HEK293T (cell line): ENCODE data around the gene ZIM2.

Experiments used
- ARNT ChIP-seq: fragments of 450-650 bp; IDR thresholded peaks from 2 replicates; pipeline ENCODE4 v1.6.1; 2017; ENCODE audit warnings: mild to moderate bottlenecking
- BHLHE40 ChIP-seq: fragments of 450-650 bp; IDR thresholded peaks from 2 replicates; pipeline ENCODE4 v1.6.1; 2016; ENCODE audit warnings: mild to moderate bottlenecking, moderate library complexity, borderline replicate concordance
- FOXA1 ChIP-seq: fragments of 450-650 bp; IDR thresholded peaks from 2 replicates; pipeline ENCODE4 v1.6.1; 2016; ENCODE audit warnings: mild to moderate bottlenecking
- FOXK2 ChIP-seq: fragments of 450-650 bp; IDR thresholded peaks from 2 replicates; pipeline ENCODE4 v1.6.1; 2016; ENCODE audit warnings: mild to moderate bottlenecking
- L3MBTL2 ChIP-seq: fragments of 450-650 bp; conservative IDR thresholded peaks from 2 replicates; pipeline ENCODE4 v1.6.1; 2016; ENCODE audit warnings: mild to moderate bottlenecking
- LEF1 ChIP-seq: fragments of 450-650 bp; IDR thresholded peaks from 2 replicates; pipeline ENCODE4 v1.6.1; 2017; ENCODE audit warnings: mild to moderate bottlenecking, borderline replicate concordance
- SP1 ChIP-seq: fragments of 450-650 bp; IDR thresholded peaks from 2 replicates; pipeline ENCODE4 v1.6.1; 2017
- SUZ12 ChIP-seq: fragments of 450-650 bp; IDR thresholded peaks from 2 replicates; pipeline ENCODE4 v1.6.1; 2016; ENCODE audit warnings: mild to moderate bottlenecking
- TARDBP ChIP-seq: fragments of 450-650 bp; IDR thresholded peaks from 2 replicates; pipeline ENCODE4 v1.6.1; 2016
- ZNF384 ChIP-seq: fragments of 450-650 bp; IDR thresholded peaks from 2 replicates; pipeline ENCODE4 v1.6.1; 2016

DNA sequence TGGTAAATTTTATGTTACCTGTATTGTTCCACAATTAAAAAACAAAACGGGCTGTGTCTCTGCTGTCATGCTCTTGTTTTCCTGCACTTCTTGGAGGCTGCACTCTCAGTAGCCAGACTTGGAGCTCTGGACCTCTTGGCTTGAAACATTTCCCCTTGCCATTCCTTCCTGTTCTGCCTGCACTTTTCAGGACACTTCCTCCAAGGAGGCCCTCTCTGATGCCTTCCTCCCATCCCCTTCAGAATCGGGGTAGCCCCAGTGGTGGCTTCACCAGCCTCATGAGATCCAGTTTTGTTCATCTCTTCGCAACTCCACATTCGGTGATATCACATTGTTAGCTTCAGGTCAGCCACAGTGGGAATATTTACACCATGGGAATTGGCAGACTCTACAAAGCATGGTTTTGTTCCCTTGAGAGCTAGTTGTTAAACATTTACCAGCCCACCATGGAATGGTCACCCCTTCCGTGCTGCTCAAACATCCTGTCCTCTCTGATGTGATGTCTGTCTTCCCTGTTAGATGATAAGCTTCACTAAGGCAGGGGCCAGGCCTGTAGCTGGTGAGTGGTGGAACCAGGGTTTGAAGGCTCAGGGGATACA lies 40.2 kb upstream of the ZIM2 start:
- no peak for TF ChIP-seq TARDBP
- no peak for TF ChIP-seq L3MBTL2
- no peak for TF ChIP-seq ARNT
- TF ChIP-seq SP1, result no peak
- no peak for TF ChIP-seq FOXK2
- TF ChIP-seq SUZ12, result no peak
- TF ChIP-seq FOXA1, result no peak
- TF ChIP-seq LEF1, result no peak
- TF ChIP-seq ZNF384, result no peak
- no peak for TF ChIP-seq BHLHE40
